ENCODE measurements around the gene PDLIM7.

PDLIM7 gene

DNA sequence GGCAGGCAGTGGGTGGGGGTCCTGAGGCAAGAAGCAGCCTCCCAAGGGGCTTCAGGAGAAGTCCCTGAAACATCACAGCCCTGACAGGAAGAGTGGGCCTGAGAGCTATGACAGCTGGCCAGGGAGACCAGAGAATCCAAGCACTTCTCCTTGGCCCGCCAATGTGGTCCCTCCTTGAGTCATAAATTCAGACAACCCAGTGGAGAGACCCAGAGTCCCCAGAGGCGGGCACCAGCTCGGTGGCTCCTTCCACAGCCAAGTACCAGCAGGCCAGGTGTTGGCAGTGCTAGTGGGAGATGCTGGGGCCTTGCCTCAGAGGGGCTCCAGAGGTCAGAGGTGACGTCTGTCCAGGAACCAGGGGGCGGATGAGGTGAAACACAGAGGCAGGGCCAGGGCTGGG is 13.8 kb upstream of the PDLIM7 start:
- no peak overlapping the region for H2BK120ac ChIP-seq (ENCODE audit: low read depth, low read length)
- H3K23ac ChIP-seq (ENCODE audit: low read length), result no peak overlapping the region
- no peak for DNase-seq
- H3K56ac ChIP-seq (ENCODE audit: low read length), result no peak overlapping the region
- no peak overlapping the region for H3K9ac ChIP-seq (ENCODE audit: low read length)
- WGBS (ENCODE audit: extremely low coverage, insufficient coverage, low lambda C conversion rate), result no CpG with 5 or more reads among the region's 5 CpGs
- H3K4ac ChIP-seq (ENCODE audit: low read depth, low read length), result no peak overlapping the region
- peaks cover 11% of the 10 kb centered on the region for H3K79me1 ChIP-seq (ENCODE audit: low read length)
- H4K5ac ChIP-seq (ENCODE audit: low read length), result no peak overlapping the region
- H3K27me3 ChIP-seq (ENCODE audit: insufficient read depth, low read length, poor library complexity), result no peaks in the 10 kb centered on the region
- H4K8ac ChIP-seq (ENCODE audit: low read depth, low read length), result no peak overlapping the region
- no peaks in the 10 kb centered on the region for H3K4me1 ChIP-seq (ENCODE audit: control insufficient read depth, low read depth, low read length)
- no peak overlapping the region for H3K4me3 ChIP-seq (ENCODE audit: low read length)
- H2AK5ac ChIP-seq (ENCODE audit: low read length), result no peak overlapping the region
- H3K18ac ChIP-seq (ENCODE audit: low read length), result no peak overlapping the region
- H3K4me2 ChIP-seq (ENCODE audit: low read length), result no peak overlapping the region
- H2BK15ac ChIP-seq (replicated peaks; ENCODE audit: low read depth), result no peak overlapping the region
- H3K79me2 ChIP-seq (ENCODE audit: control insufficient read depth, insufficient read depth, low read length), result peaks cover 8% of the 10 kb centered on the region
- H2BK5ac ChIP-seq (ENCODE audit: low read length), result no peak overlapping the region
- peaks cover 7% of the 10 kb centered on the region for H3K36me3 ChIP-seq (ENCODE audit: control insufficient read depth, insufficient read depth, low read length)
- no peak overlapping the region for H3K27ac ChIP-seq (ENCODE audit: low read depth, low read length)

DNA sequence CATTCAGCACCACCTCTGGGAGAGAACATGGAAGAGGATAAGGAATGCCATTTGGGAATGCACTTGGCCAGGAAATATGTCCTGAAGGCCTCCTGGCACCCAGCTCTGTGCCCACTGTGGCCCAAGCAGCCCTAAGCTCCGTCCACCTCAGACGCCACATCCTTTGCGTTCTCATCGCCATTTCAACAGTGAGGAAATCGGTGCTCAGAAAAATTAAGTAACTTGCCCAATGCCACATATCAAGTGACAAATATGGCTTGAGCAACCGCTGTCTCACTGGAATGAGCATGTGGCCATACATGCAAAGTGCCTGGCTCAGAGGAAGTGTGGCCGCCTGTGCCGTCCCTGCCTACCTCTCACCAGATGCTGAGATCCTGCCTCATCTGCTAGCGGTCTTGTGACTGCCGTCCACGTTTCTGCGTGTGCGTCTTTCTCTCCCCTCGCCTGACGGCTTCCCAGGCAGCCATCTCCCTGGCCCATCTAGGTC is 13.2 kb upstream of the PDLIM7 start:
- H2AK5ac ChIP-seq (ENCODE audit: low read length), result no peak overlapping the region
- WGBS (ENCODE audit: extremely low coverage, insufficient coverage, low lambda C conversion rate), result no CpG with 5 or more reads among the region's 15 CpGs
- H4K8ac ChIP-seq (ENCODE audit: low read depth, low read length), result no peak overlapping the region
- DNase-seq, result no peak
- no peaks in the 10 kb centered on the region for H3K27me3 ChIP-seq (ENCODE audit: insufficient read depth, low read length, poor library complexity)
- H3K56ac ChIP-seq (ENCODE audit: low read length), result no peak overlapping the region
- no peak overlapping the region for H3K9ac ChIP-seq (ENCODE audit: low read length)
- H2BK5ac ChIP-seq (ENCODE audit: low read length), result no peak overlapping the region
- no peak overlapping the region for H3K23ac ChIP-seq (ENCODE audit: low read length)
- H3K79me2 ChIP-seq (ENCODE audit: control insufficient read depth, insufficient read depth, low read length), result peaks cover 4% of the 10 kb centered on the region
- H3K4me1 ChIP-seq (ENCODE audit: control insufficient read depth, low read depth, low read length), result no peaks in the 10 kb centered on the region
- H3K4me3 ChIP-seq (ENCODE audit: low read length), result no peak overlapping the region
- H3K4ac ChIP-seq (ENCODE audit: low read depth, low read length), result no peak overlapping the region
- H3K27ac ChIP-seq (ENCODE audit: low read depth, low read length), result no peak overlapping the region
- H2BK15ac ChIP-seq (replicated peaks; ENCODE audit: low read depth), result no peak overlapping the region
- H3K18ac ChIP-seq (ENCODE audit: low read length), result no peak overlapping the region
- no peak overlapping the region for H4K5ac ChIP-seq (ENCODE audit: low read length)
- peaks cover 6% of the 10 kb centered on the region for H3K79me1 ChIP-seq (ENCODE audit: low read length)
- no peak overlapping the region for H3K4me2 ChIP-seq (ENCODE audit: low read length)
- no peak overlapping the region for H2BK120ac ChIP-seq (ENCODE audit: low read depth, low read length)
- H3K36me3 ChIP-seq (ENCODE audit: control insufficient read depth, insufficient read depth, low read length), result peaks cover 7% of the 10 kb centered on the region

DNA sequence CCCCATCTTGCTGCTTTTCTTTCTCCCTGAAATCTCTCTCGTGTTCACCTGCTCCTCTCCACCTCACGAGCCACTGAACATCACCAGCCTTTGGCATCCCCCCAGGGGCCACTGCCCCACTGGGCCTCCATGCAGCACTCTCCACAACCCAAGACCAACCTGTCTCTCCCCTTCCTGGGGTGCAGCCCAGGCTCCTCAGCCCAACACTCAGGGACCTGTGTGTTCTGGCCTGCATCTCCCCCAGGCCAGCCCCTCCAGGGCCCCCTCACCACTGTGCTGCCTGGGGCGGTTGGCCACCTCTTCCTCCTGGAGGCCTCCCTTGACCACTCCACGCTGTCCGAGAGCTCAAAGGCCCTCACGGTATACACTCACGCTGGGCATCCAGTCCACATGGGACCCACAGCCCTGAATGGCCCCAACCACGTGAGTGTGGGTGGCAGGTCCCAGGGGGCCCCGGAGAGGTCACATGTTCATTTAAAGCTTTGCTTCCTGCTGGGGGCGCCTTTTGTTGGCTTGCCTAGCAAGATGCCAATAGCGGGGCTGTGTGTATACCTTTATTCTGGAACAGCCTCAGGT is 12.7 kb upstream of the PDLIM7 start:
- Histone ChIP-seq H3K4me2 (ENCODE audit: low read length) (no peak overlapping the region), H3K56ac (ENCODE audit: low read length) (no peak overlapping the region), H3K36me3 (ENCODE audit: control insufficient read depth, insufficient read depth, low read length) (peaks cover 7% of the 10 kb centered on the region), H2BK5ac (ENCODE audit: low read length) (no peak overlapping the region), H3K4me3 (ENCODE audit: low read length) (no peak overlapping the region), H3K79me2 (ENCODE audit: control insufficient read depth, insufficient read depth, low read length) (no peaks in the 10 kb centered on the region), H3K23ac (ENCODE audit: low read length) (no peak overlapping the region), H3K18ac (ENCODE audit: low read length) (no peak overlapping the region), H3K4me1 (ENCODE audit: control insufficient read depth, low read depth, low read length) (no peaks in the 10 kb centered on the region), H2AK5ac (ENCODE audit: low read length) (no peak overlapping the region), H2BK15ac (replicated peaks; ENCODE audit: low read depth) (no peak overlapping the region), H3K27ac (ENCODE audit: low read depth, low read length) (no peak overlapping the region), H2BK120ac (ENCODE audit: low read depth, low read length) (no peak overlapping the region), H4K5ac (ENCODE audit: low read length) (no peak overlapping the region), H3K4ac (ENCODE audit: low read depth, low read length) (no peak overlapping the region), H3K79me1 (ENCODE audit: low read length) (peaks cover 1% of the 10 kb centered on the region), H3K27me3 (ENCODE audit: insufficient read depth, low read length, poor library complexity) (no peaks in the 10 kb centered on the region), H3K9ac (ENCODE audit: low read length) (no peak overlapping the region), H4K8ac (ENCODE audit: low read depth, low read length) (no peak overlapping the region)
- WGBS (ENCODE audit: extremely low coverage, insufficient coverage, low lambda C conversion rate), result no CpG with 5 or more reads among the region's 11 CpGs
- DNase-seq, result no peak

DNA sequence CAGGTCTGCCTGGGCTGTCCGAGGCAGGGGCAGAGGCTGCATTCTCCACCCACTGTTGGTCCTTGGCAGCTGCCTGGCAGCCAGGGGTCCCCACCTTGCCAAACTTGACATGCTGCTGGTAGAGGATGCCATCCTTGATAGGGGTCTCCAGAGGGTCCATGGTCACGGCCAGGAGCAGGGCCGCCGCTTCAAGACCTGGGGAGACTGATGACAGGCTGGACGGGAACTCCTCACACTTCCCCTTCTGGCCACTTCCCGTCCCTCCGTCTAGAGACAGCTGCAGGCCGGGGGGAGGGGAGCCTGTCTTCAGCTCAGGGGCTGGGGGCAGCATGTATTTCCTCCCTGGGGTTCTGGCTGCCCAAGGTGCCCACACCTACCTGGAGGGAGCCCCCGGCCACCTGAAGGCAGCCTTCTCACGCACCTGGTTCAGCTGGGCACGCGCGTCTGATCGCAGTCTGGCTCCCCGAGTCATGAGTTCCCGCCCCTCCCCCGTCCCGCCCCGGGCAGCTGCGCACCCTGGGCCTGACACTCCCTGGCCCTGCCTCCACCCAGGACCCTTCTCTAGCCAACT is 12.1 kb upstream of the PDLIM7 start, which contains the start of gene DOK3:
TSS of gene DOK3 (minus strand) at position 446 of the 571 bp plus-strand sequence. CDS start at position 160, 286 bp downstream.
- Histone ChIP-seq H2BK5ac (ENCODE audit: low read length) (no peak within 1 kb of the TSS), H2BK120ac (ENCODE audit: low read depth, low read length) (no peak within 1 kb of the TSS), H3K23ac (ENCODE audit: low read length) (no peak within 1 kb of the TSS), H3K27me3 (ENCODE audit: insufficient read depth, low read length, poor library complexity) (no peaks in the 10 kb centered on the region), H3K4me3 (ENCODE audit: low read length) (no peak within 1 kb of the TSS), H3K36me3 (ENCODE audit: control insufficient read depth, insufficient read depth, low read length) (peaks cover 7% of the 10 kb centered on the region), H4K8ac (ENCODE audit: low read depth, low read length) (no peak within 1 kb of the TSS), H4K5ac (ENCODE audit: low read length) (no peak within 1 kb of the TSS), H3K56ac (ENCODE audit: low read length) (no peak within 1 kb of the TSS), H3K4me2 (ENCODE audit: low read length) (no peak within 1 kb of the TSS), H2BK15ac (replicated peaks; ENCODE audit: low read depth) (no peak within 1 kb of the TSS), H3K9ac (ENCODE audit: low read length) (no peak within 1 kb of the TSS), H3K79me1 (ENCODE audit: low read length) (no peaks in the 10 kb centered on the region), H3K4ac (ENCODE audit: low read depth, low read length) (no peak within 1 kb of the TSS), H3K27ac (ENCODE audit: low read depth, low read length) (no peak within 1 kb of the TSS), H2AK5ac (ENCODE audit: low read length) (no peak within 1 kb of the TSS), H3K79me2 (ENCODE audit: control insufficient read depth, insufficient read depth, low read length) (no peaks in the 10 kb centered on the region), H3K18ac (ENCODE audit: low read length) (no peak within 1 kb of the TSS), H3K4me1 (ENCODE audit: control insufficient read depth, low read depth, low read length) (no peaks in the 10 kb centered on the region)
- DNase-seq, result no peak
- WGBS (ENCODE audit: extremely low coverage, insufficient coverage, low lambda C conversion rate), result no CpG with 5 or more reads among the region's 20 CpGs

DNA sequence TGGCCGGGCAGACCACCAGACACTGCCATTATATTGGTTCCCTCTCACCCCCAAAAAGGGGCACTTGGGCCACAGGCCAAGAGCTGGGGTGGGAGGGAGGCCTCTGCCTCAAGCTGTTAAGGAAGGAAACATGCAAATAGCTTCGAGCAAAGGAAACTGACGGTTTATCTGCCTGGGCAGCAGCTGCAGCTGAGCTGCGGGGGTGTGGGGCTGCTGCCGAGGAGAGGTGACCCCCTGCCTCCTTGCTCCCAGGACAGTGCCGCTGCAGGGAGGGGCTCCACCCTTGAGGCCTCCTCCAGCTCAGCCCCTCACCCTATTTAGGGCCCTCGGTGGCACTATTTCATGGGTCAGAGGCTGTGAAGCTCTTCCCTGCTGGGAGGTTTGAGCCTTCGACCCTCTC is 11.4 kb upstream of the PDLIM7 start:
- Histone ChIP-seq H2BK5ac (ENCODE audit: low read length) (no peak overlapping the region), H3K9ac (ENCODE audit: low read length) (no peak overlapping the region), H3K79me1 (ENCODE audit: low read length) (no peaks in the 10 kb centered on the region), H3K18ac (ENCODE audit: low read length) (no peak overlapping the region), H3K4ac (ENCODE audit: low read depth, low read length) (no peak overlapping the region), H2BK15ac (replicated peaks; ENCODE audit: low read depth) (no peak overlapping the region), H3K56ac (ENCODE audit: low read length) (no peak overlapping the region), H3K79me2 (ENCODE audit: control insufficient read depth, insufficient read depth, low read length) (no peaks in the 10 kb centered on the region), H3K27me3 (ENCODE audit: insufficient read depth, low read length, poor library complexity) (no peaks in the 10 kb centered on the region), H3K23ac (ENCODE audit: low read length) (no peak overlapping the region), H3K4me2 (ENCODE audit: low read length) (no peak overlapping the region), H2BK120ac (ENCODE audit: low read depth, low read length) (no peak overlapping the region), H3K27ac (ENCODE audit: low read depth, low read length) (no peak overlapping the region), H4K8ac (ENCODE audit: low read depth, low read length) (no peak overlapping the region), H3K36me3 (ENCODE audit: control insufficient read depth, insufficient read depth, low read length) (peaks cover 7% of the 10 kb centered on the region), H3K4me1 (ENCODE audit: control insufficient read depth, low read depth, low read length) (no peaks in the 10 kb centered on the region), H3K4me3 (ENCODE audit: low read length) (no peak overlapping the region), H4K5ac (ENCODE audit: low read length) (no peak overlapping the region), H2AK5ac (ENCODE audit: low read length) (no peak overlapping the region)
- WGBS (ENCODE audit: extremely low coverage, insufficient coverage, low lambda C conversion rate), result no CpG with 5 or more reads among the region's 8 CpGs
- no peak for DNase-seq

DNA sequence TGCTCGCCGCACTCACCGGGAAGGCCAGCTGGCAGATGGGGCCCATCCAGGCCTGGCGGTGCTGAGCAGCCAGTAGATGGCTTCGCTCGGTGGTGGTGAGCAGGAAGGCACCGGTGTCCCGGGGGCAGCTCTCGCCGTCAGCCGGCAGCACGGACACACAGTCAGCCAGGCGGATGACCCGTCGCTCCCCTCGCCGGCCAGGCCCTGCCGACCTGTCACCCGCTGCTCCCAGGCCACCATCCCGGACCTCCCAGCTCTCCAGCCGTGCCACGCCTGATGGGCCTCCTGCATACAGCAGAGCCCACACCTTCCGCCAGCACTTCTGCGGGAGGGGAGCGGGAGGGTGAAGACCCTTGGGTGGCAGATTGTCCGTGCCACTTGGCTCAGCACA is 10.8 kb upstream of the PDLIM7 start:
- H3K4ac ChIP-seq (ENCODE audit: low read depth, low read length), result no peak overlapping the region
- no peak overlapping the region for H2AK5ac ChIP-seq (ENCODE audit: low read length)
- H2BK15ac ChIP-seq (replicated peaks; ENCODE audit: low read depth), result no peak overlapping the region
- H3K18ac ChIP-seq (ENCODE audit: low read length), result no peak overlapping the region
- H3K79me2 ChIP-seq (ENCODE audit: control insufficient read depth, insufficient read depth, low read length), result no peaks in the 10 kb centered on the region
- no peak overlapping the region for H2BK5ac ChIP-seq (ENCODE audit: low read length)
- DNase-seq, result no peak
- no peak overlapping the region for H3K9ac ChIP-seq (ENCODE audit: low read length)
- no peaks in the 10 kb centered on the region for H3K79me1 ChIP-seq (ENCODE audit: low read length)
- H3K4me1 ChIP-seq (ENCODE audit: control insufficient read depth, low read depth, low read length), result no peaks in the 10 kb centered on the region
- no peak overlapping the region for H3K23ac ChIP-seq (ENCODE audit: low read length)
- WGBS (ENCODE audit: extremely low coverage, insufficient coverage, low lambda C conversion rate), result no CpG with 5 or more reads among the region's 26 CpGs
- peaks cover 7% of the 10 kb centered on the region for H3K36me3 ChIP-seq (ENCODE audit: control insufficient read depth, insufficient read depth, low read length)
- no peaks in the 10 kb centered on the region for H3K27me3 ChIP-seq (ENCODE audit: insufficient read depth, low read length, poor library complexity)
- H4K8ac ChIP-seq (ENCODE audit: low read depth, low read length), result no peak overlapping the region
- H3K27ac ChIP-seq (ENCODE audit: low read depth, low read length), result no peak overlapping the region
- H3K4me3 ChIP-seq (ENCODE audit: low read length), result no peak overlapping the region
- no peak overlapping the region for H3K56ac ChIP-seq (ENCODE audit: low read length)
- no peak overlapping the region for H4K5ac ChIP-seq (ENCODE audit: low read length)
- no peak overlapping the region for H2BK120ac ChIP-seq (ENCODE audit: low read depth, low read length)
- H3K4me2 ChIP-seq (ENCODE audit: low read length), result no peak overlapping the region
